BJ (cell line): ENCODE results near the gene CXCL10. TPM values are rescaled to one million over a fixed set of nuclear protein-coding genes. Genes with fewer than 3 reads are reported as not detected.

Experiments used
- CTCF ChIA-PET: fragments of 350-600 bp; formaldehyde crosslinking; extraction: SDS; loops from one replicate; lab custom pipeline; 2021; ENCODE audit warnings: antibody characterized with exemption, inconsistent platforms; lab: Yijun Ruan, JAX
- POLR2A ChIA-PET: fragments of 300-600 bp; sonication (Branson Sonifier 250); formaldehyde crosslinking; extraction: SDS; loops from one replicate; lab custom pipeline; 2021; ENCODE audit warnings: antibody characterized with exemption; lab: Charles Lee
- DNase-seq: peaks from one replicate; pipeline ENCODE4 v3.0.0-alpha.2; 2011; ENCODE audit warnings: low read depth
- H3K27me3 ChIP-seq: 2 replicates; pipeline ENCODE4 v1.6.0; 2011; ENCODE audit warnings: low read length; ENCODE audit not compliant: control insufficient read depth, insufficient read depth
- H3K36me3 ChIP-seq: 2 replicates; pipeline ENCODE4 v1.5.1; 2011; ENCODE audit warnings: low read length; ENCODE audit not compliant: control insufficient read depth, insufficient read depth
- H3K4me3 ChIP-seq: 2 replicates; pipeline ENCODE4 v1.5.1; 2011; ENCODE audit warnings: low read depth, mild to moderate bottlenecking, control low read depth, low read length
- polyA plus RNA-seq: library from polyadenylated mRNA; depleted of rRNA; stranded (reverse); fragments of >200 nt; gene quantifications from 2 replicates; pipeline ENCODE4 v1.2.3, GENCODE V29; 2011
- TF ChIP-seq, protein P1 (sequence below): IDR thresholded peaks from 2 replicates; pipeline ENCODE4 v1.5.1; 2011; ENCODE audit warnings: low read depth, mild to moderate bottlenecking, control low read depth, inconsistent platforms, low read length, moderate library complexity; ENCODE audit not compliant: insufficient read depth

CXCL10 gene
- polyA plus RNA-seq, 1 experiment, result not detected

DNA sequence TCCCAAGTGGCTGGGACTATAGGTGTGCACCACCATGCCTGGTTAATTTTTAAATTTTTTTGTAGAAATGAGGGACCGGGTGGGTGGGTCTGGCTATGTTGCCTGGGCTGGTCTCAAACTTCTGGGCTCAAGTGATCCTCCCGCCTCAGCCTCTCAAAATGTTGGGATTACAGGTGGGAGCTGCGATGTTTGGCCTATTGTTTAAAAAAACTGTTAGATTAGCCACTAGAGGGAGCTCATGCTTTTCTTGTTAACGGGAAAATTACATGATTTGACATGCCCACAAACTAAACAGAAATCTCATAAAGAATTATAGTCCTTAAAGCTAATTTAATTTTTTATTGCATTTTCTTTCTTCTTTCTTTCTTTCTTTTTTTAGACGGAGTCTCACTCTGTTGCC lies 27.6 kb downstream of the CXCL10 start:
- TF ChIP-seq, protein P1, sequence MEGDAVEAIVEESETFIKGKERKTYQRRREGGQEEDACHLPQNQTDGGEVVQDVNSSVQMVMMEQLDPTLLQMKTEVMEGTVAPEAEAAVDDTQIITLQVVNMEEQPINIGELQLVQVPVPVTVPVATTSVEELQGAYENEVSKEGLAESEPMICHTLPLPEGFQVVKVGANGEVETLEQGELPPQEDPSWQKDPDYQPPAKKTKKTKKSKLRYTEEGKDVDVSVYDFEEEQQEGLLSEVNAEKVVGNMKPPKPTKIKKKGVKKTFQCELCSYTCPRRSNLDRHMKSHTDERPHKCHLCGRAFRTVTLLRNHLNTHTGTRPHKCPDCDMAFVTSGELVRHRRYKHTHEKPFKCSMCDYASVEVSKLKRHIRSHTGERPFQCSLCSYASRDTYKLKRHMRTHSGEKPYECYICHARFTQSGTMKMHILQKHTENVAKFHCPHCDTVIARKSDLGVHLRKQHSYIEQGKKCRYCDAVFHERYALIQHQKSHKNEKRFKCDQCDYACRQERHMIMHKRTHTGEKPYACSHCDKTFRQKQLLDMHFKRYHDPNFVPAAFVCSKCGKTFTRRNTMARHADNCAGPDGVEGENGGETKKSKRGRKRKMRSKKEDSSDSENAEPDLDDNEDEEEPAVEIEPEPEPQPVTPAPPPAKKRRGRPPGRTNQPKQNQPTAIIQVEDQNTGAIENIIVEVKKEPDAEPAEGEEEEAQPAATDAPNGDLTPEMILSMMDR, result peak; percentile 62
- no peaks in the 10 kb centered on the region for H3K36me3 ChIP-seq
- CTCF ChIA-PET, result interaction anchor here (0.7 to 2.6 kb wide), 36 partner anchors 10 to 378 kb away, joined by 3 to 23 read pairs (median 4); partner anchors contain the start of genes ART3 and CXCL9
- H3K27me3 ChIP-seq, result no peaks in the 10 kb centered on the region; the same call in 1 of the 2 replicates
- POLR2A ChIA-PET, result interaction anchor here (0.5 kb wide), 1 partner anchor 1049 kb away, joined by 4 read pairs; no protein-coding TSS in a partner anchor
- DNase-seq, result no peak
- H3K4me3 ChIP-seq, result no peak overlapping the region

DNA sequence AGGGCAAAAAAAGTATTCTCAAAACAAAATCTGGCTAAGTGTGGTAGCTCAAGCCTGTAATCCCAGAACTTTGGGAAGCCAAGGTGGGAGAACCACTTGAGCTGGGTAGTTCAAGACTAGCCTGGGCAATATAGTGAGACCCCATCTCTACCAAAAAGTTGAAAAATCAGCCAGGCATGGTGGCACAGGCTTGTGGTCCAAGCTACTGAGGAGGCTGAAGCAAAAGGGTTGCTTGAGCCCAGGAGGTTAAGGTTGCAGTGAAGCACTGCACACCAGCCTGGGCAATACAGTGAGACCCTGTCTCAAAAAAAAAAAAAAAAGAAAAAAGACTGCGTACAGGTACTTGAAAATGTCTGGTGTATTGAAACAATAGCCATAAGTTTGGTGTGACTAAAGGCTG lies 30.8 kb downstream of the CXCL10 start:
- POLR2A ChIA-PET, result no interaction called here
- H3K4me3 ChIP-seq, result no peak overlapping the region
- TF ChIP-seq, protein P1, result no peak
- DNase-seq, result no peak
- no peaks in the 10 kb centered on the region for H3K36me3 ChIP-seq
- H3K27me3 ChIP-seq, result no peaks in the 10 kb centered on the region; the same call in 1 of the 2 replicates
- CTCF ChIA-PET, result interaction anchor here (0.7 to 3.6 kb wide), 5 partner anchors 74 to 512 kb away, joined by 3 to 11 read pairs (median 4); no protein-coding TSS in a partner anchor

DNA sequence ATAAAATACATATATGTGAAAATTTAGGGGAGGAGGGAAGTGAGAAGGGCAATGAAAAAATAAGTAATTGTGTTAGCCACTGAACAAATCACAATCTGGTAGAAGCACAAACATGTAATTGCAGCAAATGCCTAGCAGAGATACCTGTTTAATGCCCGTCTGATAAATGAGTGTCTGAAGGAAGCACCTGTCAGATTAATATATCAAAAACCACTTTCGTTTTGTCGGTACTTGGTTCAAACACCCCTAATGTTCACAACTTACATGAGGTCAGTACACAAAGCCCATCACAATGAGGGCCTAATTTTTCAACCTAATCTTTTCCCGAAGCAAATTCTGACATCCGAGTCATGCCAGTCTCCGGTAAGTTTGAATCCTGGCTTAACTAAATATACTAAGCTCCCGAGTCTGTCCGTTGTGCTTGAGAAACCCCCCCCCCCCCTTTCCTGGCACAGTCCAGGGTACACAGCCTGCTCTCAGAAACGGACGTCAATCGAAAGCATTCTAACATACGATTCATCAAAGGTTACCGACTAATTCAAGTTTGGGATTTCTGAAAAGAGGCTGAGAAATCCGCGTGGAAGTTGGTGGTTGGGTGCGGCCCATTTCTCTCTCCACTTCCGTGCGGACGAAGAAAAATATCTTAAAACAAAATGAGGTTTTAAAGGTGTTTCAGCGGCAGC lies 33.3 kb downstream of the CXCL10 start:
- DNase-seq, result no peak
- H3K4me3 ChIP-seq, result peak overlapping the region; percentile 77
- TF ChIP-seq, protein P1, result no peak
- H3K27me3 ChIP-seq, result no peaks in the 10 kb centered on the region; the same call in 1 of the 2 replicates
- CTCF ChIA-PET, result interaction anchor here (1.0 to 3.6 kb wide), 2 partner anchors 49 to 77 kb away, joined by 3 to 11 read pairs; partner anchors contain the start of gene NAAA
- POLR2A ChIA-PET, result no interaction called here
- H3K36me3 ChIP-seq, result no peaks in the 10 kb centered on the region

DNA sequence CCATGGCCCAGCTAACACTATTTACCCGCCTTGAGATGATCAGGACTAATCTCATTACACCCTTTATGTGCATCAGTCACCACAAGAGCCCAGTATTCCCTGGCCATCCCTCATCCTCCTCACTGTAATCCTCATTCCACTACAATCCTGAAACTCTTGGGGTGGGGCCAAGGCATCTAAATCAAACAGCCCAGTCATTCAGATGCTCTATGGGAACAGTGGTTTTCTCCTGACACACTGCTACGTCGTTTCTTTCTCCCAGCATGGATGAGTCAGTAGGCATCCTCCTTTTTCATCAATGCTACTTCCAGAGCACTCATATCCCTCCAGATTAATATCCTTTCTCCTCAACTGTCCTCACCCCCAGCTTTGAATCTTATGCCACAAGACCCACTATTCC lies 38.2 kb downstream of the CXCL10 start:
- H3K36me3 ChIP-seq, result peaks cover 2% of the 10 kb centered on the region; the same call in 1 of the 2 replicates
- DNase-seq, result peak; percentile 39
- POLR2A ChIA-PET, result interaction anchor here (0.6 kb wide), 1 partner anchor 261 kb away, joined by 3 read pairs; the partner anchor contains the start of gene USO1
- CTCF ChIA-PET, result interaction anchor here (1.1 kb wide), 1 partner anchor 11 kb away, joined by 4 read pairs; no protein-coding TSS in a partner anchor
- no peak overlapping the region for H3K4me3 ChIP-seq
- TF ChIP-seq, protein P1, result no peak
- H3K27me3 ChIP-seq, result no peaks in the 10 kb centered on the region

DNA sequence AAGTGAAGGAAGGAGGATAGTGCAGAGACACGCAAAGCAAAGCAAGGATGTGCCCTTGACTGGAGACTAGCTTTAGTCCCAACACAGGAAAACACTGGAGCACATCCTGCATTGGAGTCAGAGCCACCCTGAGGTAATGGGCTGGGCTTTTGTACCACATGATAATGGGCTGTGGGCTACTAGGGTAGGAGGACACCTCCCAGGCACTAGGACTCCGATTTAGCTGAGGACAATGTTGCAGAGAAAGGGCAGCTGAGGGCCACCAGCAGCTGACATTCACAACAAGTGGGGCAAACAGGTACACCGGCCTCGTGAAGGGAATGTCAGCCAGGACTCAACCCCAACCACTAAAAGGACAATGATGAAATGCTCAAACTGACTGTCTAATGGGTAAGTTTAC lies 42.7 kb downstream of the CXCL10 start:
- POLR2A ChIA-PET, result no interaction called here
- CTCF ChIA-PET, result interaction anchor here (0.7 kb wide), 1 partner anchor 51 kb away, joined by 3 read pairs; no protein-coding TSS in a partner anchor
- Histone ChIP-seq H3K27me3 (no peaks in the 10 kb centered on the region), H3K36me3 (peaks cover 6% of the 10 kb centered on the region), H3K4me3 (no peak overlapping the region)
- TF ChIP-seq, protein P1, result no peak
- DNase-seq, result no peak
